Fibroblast of the aortic adventitia (primary cell): ENCODE data around the gene TM4SF4. TPM values are rescaled to one million over a fixed set of nuclear protein-coding genes. Genes with fewer than 3 reads are reported as not detected.

Source experiments
- DNase-seq: peaks from one replicate; pipeline ENCODE4 v3.0.0-alpha.2; 2010; ENCODE audit warnings: low read depth
- H3K4me3 ChIP-seq: 2 replicates; pipeline ENCODE4 v1.5.1; 2011; ENCODE audit warnings: low read depth, mild to moderate bottlenecking, control low read depth, low read length, moderate library complexity
- CTCF ChIP-seq: IDR thresholded peaks from 2 replicates; pipeline ENCODE4 v1.5.1; 2011; ENCODE audit warnings: mild to moderate bottlenecking, low read length, control low read depth, inconsistent platforms; ENCODE audit not compliant: insufficient read depth
- total RNA-seq: library from RNA; depleted of rRNA; stranded (reverse); fragments of >200 nt; gene quantifications from 2 replicates; pipeline ENCODE4 v1.2.3, GENCODE V29; 2012; ENCODE audit warnings: low replicate concordance

Gene TM4SF4
- total RNA-seq, 1 donor = 0.45 TPM

GRCh38 chr3:149528340-149528650 is 53.8 kb downstream of the TM4SF4 start:
- DNase-seq = no peak
- no peak overlapping the region for H3K4me3 ChIP-seq
- no peak for TF ChIP-seq CTCF

GRCh38 chr3:149529099-149529498 is 54.6 kb downstream of the TM4SF4 start:
- no peak overlapping the region for H3K4me3 ChIP-seq
- no peak for TF ChIP-seq CTCF
- DNase-seq = no peak

- no peak for TF ChIP-seq CTCF
- no peak overlapping the region for H3K4me3 ChIP-seq
- no peak for DNase-seq
Observed at GRCh38 chr3:149532489-149533180, 58.1 kb downstream of the TM4SF4 start.

- no peak for DNase-seq
- H3K4me3 ChIP-seq = no peak overlapping the region
- no peak for TF ChIP-seq CTCF
Observed at GRCh38 chr3:149534082-149534481, 59.6 kb downstream of the TM4SF4 start.

GRCh38 chr3:149534671-149535332 is 60.3 kb downstream of the TM4SF4 start:
- H3K4me3 ChIP-seq = no peak overlapping the region
- no peak for TF ChIP-seq CTCF
- peak; percentile 69 for DNase-seq

- DNase-seq = no peak
- H3K4me3 ChIP-seq = no peak overlapping the region
- TF ChIP-seq CTCF = no peak
Observed at GRCh38 chr3:149535333-149535685, 60.8 kb downstream of the TM4SF4 start.

- no peak overlapping the region for H3K4me3 ChIP-seq
- peak; percentile 62 for DNase-seq
Observed at GRCh38 chr3:149536429-149536828, 61.9 kb downstream of the TM4SF4 start.

More at GRCh38 chr3:149536429-149536828, 61.9 kb downstream of the TM4SF4 start:
- no peak for TF ChIP-seq CTCF
